ENCODE results near the gene BRMS1. TPM values are rescaled to one million over a fixed set of nuclear protein-coding genes. Genes with fewer than 3 reads are reported as not detected.

The BRMS1 gene
- total and polyA plus RNA-seq, 10 of the 15 experiments (the other 5 are each of a cell fraction or from before 2014, with no cell fraction given): 2.1 to 85.3 (median 48.5) TPM

DNA sequence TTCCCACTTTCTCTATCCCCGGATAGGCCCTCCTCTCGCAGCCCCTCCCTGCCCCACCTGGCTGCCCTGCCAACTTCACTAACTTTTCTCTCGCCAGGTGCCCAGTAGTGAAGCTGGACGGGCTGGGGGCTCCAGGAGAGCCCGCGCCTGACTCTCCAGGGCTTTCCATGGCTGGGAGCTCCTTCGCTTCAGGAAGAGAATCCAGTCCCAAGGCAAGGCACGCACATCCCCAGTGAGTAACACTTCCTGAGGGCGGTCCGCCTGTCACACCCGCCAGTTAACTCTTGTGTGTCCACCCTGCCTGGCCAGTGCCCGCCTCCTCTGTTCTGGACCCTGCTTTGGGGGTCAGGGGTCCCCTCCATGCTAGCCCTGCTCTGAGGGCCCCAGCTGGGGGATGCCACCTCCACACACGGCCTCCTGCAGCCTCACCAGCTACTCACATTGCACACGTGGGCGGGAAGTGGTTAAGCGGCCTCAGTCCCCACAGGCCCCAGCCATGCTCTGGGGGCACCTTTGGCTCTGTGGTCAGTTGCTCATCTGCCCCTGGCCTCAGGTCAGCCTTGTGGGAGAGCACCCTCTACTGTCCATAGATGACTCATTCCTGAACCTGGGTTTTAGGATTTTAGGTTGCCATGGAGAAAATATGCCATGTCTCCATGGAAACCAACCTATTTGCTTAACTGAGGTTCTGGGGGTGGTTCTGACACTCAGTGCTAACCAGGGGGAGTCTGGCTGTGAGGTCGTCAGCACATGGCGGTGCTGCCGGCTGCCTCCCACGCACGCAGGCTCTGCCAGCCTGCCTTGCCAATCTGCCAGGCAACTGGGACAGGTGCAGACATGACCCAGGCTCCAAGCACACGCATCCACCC is 8.4 kb downstream of the BRMS1 start, which contains the start of gene RIN1 (continued):
- TF ChIP-seq EGR1 (IDR thresholded peaks at IDR 0.05; ENCODE audit: borderline replicate concordance in 1 of 2, low read depth in 2 of 2, low read length in 2 of 2) (peak in 1 of 2 experiments; percentile 81; a peak in 2 of 3 replicates), RAD51 (IDR thresholded peaks at IDR 0.05) (peak; percentile 54; the same call in 1 of the 2 replicates), NFYA (IDR thresholded peaks at IDR 0.05; ENCODE audit: borderline replicate concordance, low read depth, low read length) (no peak), ESRRA (IDR thresholded peaks at IDR 0.05; ENCODE audit: low read length) (no peak), CREB1 (IDR thresholded peaks at IDR 0.05; ENCODE audit: low read depth) (peak; percentile 15; the same call in 1 of the 2 replicates), EZH2 (IDR thresholded peaks at IDR 0.05; ENCODE audit: borderline replicate concordance, control insufficient read depth, low read depth, low read length) (no peak), STAT3 (IDR thresholded peaks at IDR 0.05; ENCODE audit: low read depth, low read length) (no peak), MYB (IDR thresholded peaks at IDR 0.05; ENCODE audit: borderline replicate concordance, low read depth, low read length) (no peak), RBBP5 (conservative IDR thresholded peaks at IDR 0.05) (no peak), CBX3 (IDR thresholded peaks at IDR 0.05; ENCODE audit: borderline replicate concordance, low read depth) (no peak)
- TF ChIP-seq, protein P1, sequence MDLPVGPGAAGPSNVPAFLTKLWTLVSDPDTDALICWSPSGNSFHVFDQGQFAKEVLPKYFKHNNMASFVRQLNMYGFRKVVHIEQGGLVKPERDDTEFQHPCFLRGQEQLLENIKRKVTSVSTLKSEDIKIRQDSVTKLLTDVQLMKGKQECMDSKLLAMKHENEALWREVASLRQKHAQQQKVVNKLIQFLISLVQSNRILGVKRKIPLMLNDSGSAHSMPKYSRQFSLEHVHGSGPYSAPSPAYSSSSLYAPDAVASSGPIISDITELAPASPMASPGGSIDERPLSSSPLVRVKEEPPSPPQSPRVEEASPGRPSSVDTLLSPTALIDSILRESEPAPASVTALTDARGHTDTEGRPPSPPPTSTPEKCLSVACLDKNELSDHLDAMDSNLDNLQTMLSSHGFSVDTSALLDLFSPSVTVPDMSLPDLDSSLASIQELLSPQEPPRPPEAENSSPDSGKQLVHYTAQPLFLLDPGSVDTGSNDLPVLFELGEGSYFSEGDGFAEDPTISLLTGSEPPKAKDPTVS (IDR thresholded peaks at IDR 0.05; ENCODE audit: low read depth, low read length): no peak
- TF ChIP-seq, protein P2, sequence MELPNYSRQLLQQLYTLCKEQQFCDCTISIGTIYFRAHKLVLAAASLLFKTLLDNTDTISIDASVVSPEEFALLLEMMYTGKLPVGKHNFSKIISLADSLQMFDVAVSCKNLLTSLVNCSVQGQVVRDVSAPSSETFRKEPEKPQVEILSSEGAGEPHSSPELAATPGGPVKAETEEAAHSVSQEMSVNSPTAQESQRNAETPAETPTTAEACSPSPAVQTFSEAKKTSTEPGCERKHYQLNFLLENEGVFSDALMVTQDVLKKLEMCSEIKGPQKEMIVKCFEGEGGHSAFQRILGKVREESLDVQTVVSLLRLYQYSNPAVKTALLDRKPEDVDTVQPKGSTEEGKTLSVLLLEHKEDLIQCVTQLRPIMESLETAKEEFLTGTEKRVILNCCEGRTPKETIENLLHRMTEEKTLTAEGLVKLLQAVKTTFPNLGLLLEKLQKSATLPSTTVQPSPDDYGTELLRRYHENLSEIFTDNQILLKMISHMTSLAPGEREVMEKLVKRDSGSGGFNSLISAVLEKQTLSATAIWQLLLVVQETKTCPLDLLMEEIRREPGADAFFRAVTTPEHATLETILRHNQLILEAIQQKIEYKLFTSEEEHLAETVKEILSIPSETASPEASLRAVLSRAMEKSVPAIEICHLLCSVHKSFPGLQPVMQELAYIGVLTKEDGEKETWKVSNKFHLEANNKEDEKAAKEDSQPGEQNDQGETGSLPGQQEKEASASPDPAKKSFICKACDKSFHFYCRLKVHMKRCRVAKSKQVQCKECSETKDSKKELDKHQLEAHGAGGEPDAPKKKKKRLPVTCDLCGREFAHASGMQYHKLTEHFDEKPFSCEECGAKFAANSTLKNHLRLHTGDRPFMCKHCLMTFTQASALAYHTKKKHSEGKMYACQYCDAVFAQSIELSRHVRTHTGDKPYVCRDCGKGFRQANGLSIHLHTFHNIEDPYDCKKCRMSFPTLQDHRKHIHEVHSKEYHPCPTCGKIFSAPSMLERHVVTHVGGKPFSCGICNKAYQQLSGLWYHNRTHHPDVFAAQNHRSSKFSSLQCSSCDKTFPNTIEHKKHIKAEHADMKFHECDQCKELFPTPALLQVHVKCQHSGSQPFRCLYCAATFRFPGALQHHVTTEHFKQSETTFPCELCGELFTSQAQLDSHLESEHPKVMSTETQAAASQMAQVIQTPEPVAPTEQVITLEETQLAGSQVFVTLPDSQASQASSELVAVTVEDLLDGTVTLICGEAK (IDR thresholded peaks at IDR 0.05; ENCODE audit: borderline replicate concordance): 0 out of 2 replicates have a peak, but pooled peaks have one; percentile 10
- TF ChIP-seq, protein P3, sequence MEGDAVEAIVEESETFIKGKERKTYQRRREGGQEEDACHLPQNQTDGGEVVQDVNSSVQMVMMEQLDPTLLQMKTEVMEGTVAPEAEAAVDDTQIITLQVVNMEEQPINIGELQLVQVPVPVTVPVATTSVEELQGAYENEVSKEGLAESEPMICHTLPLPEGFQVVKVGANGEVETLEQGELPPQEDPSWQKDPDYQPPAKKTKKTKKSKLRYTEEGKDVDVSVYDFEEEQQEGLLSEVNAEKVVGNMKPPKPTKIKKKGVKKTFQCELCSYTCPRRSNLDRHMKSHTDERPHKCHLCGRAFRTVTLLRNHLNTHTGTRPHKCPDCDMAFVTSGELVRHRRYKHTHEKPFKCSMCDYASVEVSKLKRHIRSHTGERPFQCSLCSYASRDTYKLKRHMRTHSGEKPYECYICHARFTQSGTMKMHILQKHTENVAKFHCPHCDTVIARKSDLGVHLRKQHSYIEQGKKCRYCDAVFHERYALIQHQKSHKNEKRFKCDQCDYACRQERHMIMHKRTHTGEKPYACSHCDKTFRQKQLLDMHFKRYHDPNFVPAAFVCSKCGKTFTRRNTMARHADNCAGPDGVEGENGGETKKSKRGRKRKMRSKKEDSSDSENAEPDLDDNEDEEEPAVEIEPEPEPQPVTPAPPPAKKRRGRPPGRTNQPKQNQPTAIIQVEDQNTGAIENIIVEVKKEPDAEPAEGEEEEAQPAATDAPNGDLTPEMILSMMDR (IDR thresholded peaks at IDR 0.05 in 2 of 3, conservative IDR thresholded peaks at IDR 0.05 in 1 of 3; ENCODE audit: control insufficient read depth in 2 of 3, extremely low read depth in 1 of 3, insufficient read depth in 1 of 3, low read depth in 3 of 3, low read length in 3 of 3): peak; percentile 23 to 57 (median 30); a peak in 4 of 6 replicates
- TF ChIP-seq, protein P4, sequence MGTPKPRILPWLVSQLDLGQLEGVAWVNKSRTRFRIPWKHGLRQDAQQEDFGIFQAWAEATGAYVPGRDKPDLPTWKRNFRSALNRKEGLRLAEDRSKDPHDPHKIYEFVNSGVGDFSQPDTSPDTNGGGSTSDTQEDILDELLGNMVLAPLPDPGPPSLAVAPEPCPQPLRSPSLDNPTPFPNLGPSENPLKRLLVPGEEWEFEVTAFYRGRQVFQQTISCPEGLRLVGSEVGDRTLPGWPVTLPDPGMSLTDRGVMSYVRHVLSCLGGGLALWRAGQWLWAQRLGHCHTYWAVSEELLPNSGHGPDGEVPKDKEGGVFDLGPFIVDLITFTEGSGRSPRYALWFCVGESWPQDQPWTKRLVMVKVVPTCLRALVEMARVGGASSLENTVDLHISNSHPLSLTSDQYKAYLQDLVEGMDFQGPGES (IDR thresholded peaks at IDR 0.05): 0 out of 2 replicates have a peak, but pooled peaks have one; percentile 4

Data from GM12878 (cell line).